H9 (cell line): ENCODE measurements around the gene OAS1. TPM values are rescaled to one million over a fixed set of nuclear protein-coding genes. Genes with fewer than 3 reads are reported as not detected.

ENCODE experiments used
- DNase-seq: peaks from one replicate; pipeline ENCODE4 v3.0.0-alpha.2; 2017
- H2AFZ ChIP-seq: one replicate; pipeline ENCODE4 v1.6.1; 2013; ENCODE audit warnings: mild to moderate bottlenecking, low read length, control low read depth, moderate library complexity
- H2AK5ac ChIP-seq: 2 replicates; pipeline ENCODE4 v1.6.1; 2013; ENCODE audit warnings: low read length, control low read depth, mixed read lengths; ENCODE audit not compliant: insufficient read length
- H2BK120ac ChIP-seq: one replicate; pipeline ENCODE4 v1.6.1; 2013; ENCODE audit warnings: low read depth, mild to moderate bottlenecking, low read length, control low read depth, inconsistent platforms; ENCODE audit not compliant: poor library complexity, severe bottlenecking
- H2BK12ac ChIP-seq: 2 replicates; pipeline ENCODE4 v1.6.1; 2013; ENCODE audit warnings: low read length, control low read depth, mixed read lengths, low read depth; ENCODE audit not compliant: insufficient read length
- H2BK15ac ChIP-seq: 2 replicates; pipeline ENCODE4 v1.6.1; 2013; ENCODE audit warnings: low read depth, low read length, control low read depth
- H2BK20ac ChIP-seq: one replicate; pipeline ENCODE4 v1.6.1; 2013; ENCODE audit warnings: low read depth, mild to moderate bottlenecking, low read length, control low read depth, inconsistent platforms; ENCODE audit not compliant: poor library complexity, severe bottlenecking
- H2BK5ac ChIP-seq: 2 replicates; pipeline ENCODE4 v1.6.1; 2013; ENCODE audit warnings: low read length, control low read depth, mixed read lengths; ENCODE audit not compliant: insufficient read length
- H3K14ac ChIP-seq: 2 replicates; pipeline ENCODE4 v1.6.1; 2013; ENCODE audit warnings: low read length, control low read depth; ENCODE audit not compliant: insufficient read depth
- H3K18ac ChIP-seq: 2 replicates; pipeline ENCODE4 v1.6.1; 2013; ENCODE audit warnings: low read depth, mild to moderate bottlenecking, mixed read lengths, low read length, control low read depth; ENCODE audit not compliant: insufficient read length
- H3K23ac ChIP-seq: 2 replicates; pipeline ENCODE4 v1.6.1; 2013; ENCODE audit warnings: low read length, control low read depth, mixed read lengths, low read depth; ENCODE audit not compliant: insufficient read length
- H3K23me2 ChIP-seq: 2 replicates; pipeline ENCODE4 v1.6.1; 2013; ENCODE audit warnings: low read depth, mild to moderate bottlenecking, mixed read lengths, low read length, control low read depth; ENCODE audit not compliant: insufficient read length, poor library complexity, severe bottlenecking
- H3K27ac ChIP-seq: 2 replicates; pipeline ENCODE4 v1.5.1; 2013; ENCODE audit warnings: low read length, control low read depth, mixed read lengths, low read depth; ENCODE audit not compliant: insufficient read length
- H3K27me3 ChIP-seq: 2 replicates; pipeline ENCODE4 v1.6.1; 2013; ENCODE audit warnings: low read length, control low read depth, inconsistent platforms; ENCODE audit not compliant: insufficient read depth
- H3K4ac ChIP-seq: 2 replicates; pipeline ENCODE4 v1.6.1; 2013; ENCODE audit warnings: low read depth, mild to moderate bottlenecking, control low read depth, inconsistent platforms, low read length, moderate library complexity
- H3K4me1 ChIP-seq: 2 replicates; pipeline ENCODE4 v1.6.1; 2013; ENCODE audit warnings: low read length, control low read depth, inconsistent platforms; ENCODE audit not compliant: insufficient read depth
- H3K4me2 ChIP-seq: 2 replicates; pipeline ENCODE4 v1.6.1; 2013; ENCODE audit warnings: low read length, control low read depth, mixed read lengths; ENCODE audit not compliant: insufficient read length, insufficient read depth
- H3K56ac ChIP-seq: 2 replicates; pipeline ENCODE4 v1.6.1; 2013; ENCODE audit warnings: low read depth, mild to moderate bottlenecking, mixed read lengths, low read length, control low read depth; ENCODE audit not compliant: insufficient read length
- H3K79me1 ChIP-seq: 2 replicates; pipeline ENCODE4 v1.6.1; 2013; ENCODE audit warnings: low read depth, mild to moderate bottlenecking, moderate library complexity, low read length, control low read depth, inconsistent platforms; ENCODE audit not compliant: insufficient read depth, poor library complexity, severe bottlenecking
- H3K79me2 ChIP-seq: 2 replicates; pipeline ENCODE4 v1.6.1; 2013; ENCODE audit warnings: low read length, control low read depth, inconsistent platforms; ENCODE audit not compliant: insufficient read depth
- H3K9ac ChIP-seq: 2 replicates; pipeline ENCODE4 v1.6.1; 2013; ENCODE audit warnings: low read length, control low read depth, mixed read lengths; ENCODE audit not compliant: insufficient read length; ENCODE audit errors: extremely low read depth
- H3K9me3 ChIP-seq: one replicate; pipeline ENCODE4 v1.6.1; 2013; ENCODE audit warnings: low read depth, low read length, inconsistent platforms; ENCODE audit not compliant: control insufficient read depth
- H3T11ph ChIP-seq: one replicate; pipeline ENCODE4 v1.6.1; 2013; ENCODE audit warnings: mild to moderate bottlenecking, low read length, control low read depth, inconsistent platforms
- H4K20me1 ChIP-seq: one replicate; pipeline ENCODE4 v1.6.1; 2013; ENCODE audit not compliant: control insufficient read depth, insufficient read length, insufficient read depth
- H4K5ac ChIP-seq: 2 replicates; pipeline ENCODE4 v1.6.1; 2013; ENCODE audit warnings: low read depth, mild to moderate bottlenecking, mixed read lengths, low read length, control low read depth; ENCODE audit not compliant: insufficient read length
- H4K8ac ChIP-seq: replicated peaks from 2 replicates; pipeline ENCODE4 v1.6.1; 2013; ENCODE audit warnings: low read length, control low read depth, mixed read lengths, low read depth; ENCODE audit not compliant: insufficient read length
- H4K91ac ChIP-seq: 2 replicates; pipeline ENCODE4 v1.6.1; 2013; ENCODE audit warnings: low read depth, mild to moderate bottlenecking, moderate library complexity, mixed read lengths, low read length, control low read depth; ENCODE audit not compliant: insufficient read length
- H3K27ac Mint-ChIP-seq, 3 experiments: 2 replicates in 2 of 3; 3 replicates in 1 of 3; pipeline ENCODE4 v1.8.0; 2020 to 2021; ENCODE audit warnings: mixed read lengths in 3 of 3, mild to moderate bottlenecking in 1 of 3, moderate library complexity in 1 of 3
- H3K27me3 Mint-ChIP-seq: 2 replicates; pipeline ENCODE4 v1.8.0; 2021; ENCODE audit warnings: low read depth, mild to moderate bottlenecking, moderate library complexity, mixed read lengths
- H3K36me3 Mint-ChIP-seq, 3 experiments: 2 replicates in 2 of 3; 3 replicates in 1 of 3; pipeline ENCODE4 v1.8.0; 2020 to 2021; ENCODE audit warnings: low read depth in 3 of 3, mixed read lengths in 3 of 3; ENCODE audit not compliant: insufficient read depth in 1 of 3
- H3K4me1 Mint-ChIP-seq, 2 experiments: 2 replicates each; pipeline ENCODE4 v1.8.0; 2020; ENCODE audit warnings: mixed read lengths in 2 of 2
- H3K4me3 Mint-ChIP-seq, 2 experiments: 2 replicates in 1 of 2; 3 replicates in 1 of 2; pipeline ENCODE4 v1.8.0; 2020 to 2021; ENCODE audit warnings: mild to moderate bottlenecking in 2 of 2, mixed read lengths in 2 of 2, moderate library complexity in 1 of 2
- H3K9me3 Mint-ChIP-seq, 2 experiments: 2 replicates in 1 of 2; 3 replicates in 1 of 2; pipeline ENCODE4 v1.8.0; 2020; ENCODE audit warnings: mild to moderate bottlenecking in 2 of 2, mixed read lengths in 2 of 2, moderate library complexity in 1 of 2
- CTCF ChIP-seq: fragments of 200-600 bp; sonication (generic); conservative IDR thresholded peaks from 3 replicates; pipeline ENCODE4 v1.8.0; 2021; ENCODE audit warnings: antibody characterized with exemption, mild to moderate bottlenecking
- WGBS: extraction: QIAGEN DNeasy Blood & Tissue Kit; methylation state at CpG from one replicate; pipeline ENCODE4 v1.1.7; 2013; ENCODE audit warnings: missing lambda C conversion rate, low lambda C conversion rate, mixed read lengths; ENCODE audit not compliant: insufficient read length; ENCODE audit errors: extremely low coverage; 5-methylcytosine and 5-hydroxymethylcytosine counted together
- total RNA-seq: library from RNA; stranded (reverse); gene quantifications from 2 replicates; pipeline ENCODE4 v1.2.1, GENCODE V29; 2021

OAS1 gene
- total RNA-seq, 1 experiment from 2014 or later = not detected

- Histone ChIP-seq H3K9ac (no peak overlapping the region), H3K79me1 (no peaks in the 10 kb centered on the region), H3K4ac (no peak overlapping the region), H4K5ac (no peak overlapping the region), H2BK20ac (no peak overlapping the region), H3T11ph (no peak overlapping the region), H3K27me3 (no peaks in the 10 kb centered on the region), H4K8ac (no peak overlapping the region), H2AFZ (no peak overlapping the region), H2BK120ac (no peak overlapping the region), H3K23me2 (peaks cover 3% of the 10 kb centered on the region), H2BK5ac (no peak overlapping the region), H2BK15ac (no peak overlapping the region), H4K91ac (no peak overlapping the region), H3K18ac (no peak overlapping the region), H3K27ac (no peak overlapping the region), H3K14ac (no peak overlapping the region), H3K4me2 (no peak overlapping the region), H4K20me1 (no peaks in the 10 kb centered on the region), H2BK12ac (no peak overlapping the region), H3K9me3 (no peaks in the 10 kb centered on the region), H3K56ac (no peak overlapping the region), H3K4me1 (no peaks in the 10 kb centered on the region), H3K23ac (no peak overlapping the region), H2AK5ac (no peak overlapping the region), H3K79me2 (no peaks in the 10 kb centered on the region)
- peaks cover 0 to 2% of the 10 kb centered on the region in 2 experiments; a peak in 1 of 4 replicates for H3K4me1 Mint-ChIP-seq
- H3K27ac Mint-ChIP-seq = no peak overlapping the region
- WGBS = no CpG with 5 or more reads among the region's 6 CpGs
- H3K27me3 Mint-ChIP-seq = peaks cover 14% of the 10 kb centered on the region
- no peak for DNase-seq
- no peak for TF ChIP-seq CTCF
- H3K36me3 Mint-ChIP-seq = peaks cover 6 to 12% (median 9%) of the 10 kb centered on the region in 3 experiments; a peak in 5 of 7 replicates
- H3K4me3 Mint-ChIP-seq = no peak overlapping the region
- peaks cover 11 to 22% of the 10 kb centered on the region in 2 experiments for H3K9me3 Mint-ChIP-seq
Observed at GRCh38 chr12:112964067-112964670, 57.4 kb downstream of the OAS1 start.
